A673 (cell line): Measurements from ENCODE around the gene TBC1D22A.

ENCODE experiments used
- EZH2 ChIP-seq: fragments of 200-600 bp; sonication (generic); IDR thresholded peaks from 2 replicates; pipeline ENCODE4 v1.6.1; 2017; ENCODE audit warnings: borderline replicate concordance, low read depth, mild to moderate bottlenecking, mixed read lengths, antibody characterized with exemption, low read length; ENCODE audit not compliant: poor library complexity, severe bottlenecking
- TF ChIP-seq, protein P1 (sequence below): fragments of 300-800, 200-600 bp; sonication (generic); conservative IDR thresholded peaks from 2 replicates; pipeline ENCODE4 v1.5.1; 2017; ENCODE audit warnings: low read depth, mild to moderate bottlenecking, antibody characterized with exemption, low read length, moderate library complexity, mixed read lengths

DNA sequence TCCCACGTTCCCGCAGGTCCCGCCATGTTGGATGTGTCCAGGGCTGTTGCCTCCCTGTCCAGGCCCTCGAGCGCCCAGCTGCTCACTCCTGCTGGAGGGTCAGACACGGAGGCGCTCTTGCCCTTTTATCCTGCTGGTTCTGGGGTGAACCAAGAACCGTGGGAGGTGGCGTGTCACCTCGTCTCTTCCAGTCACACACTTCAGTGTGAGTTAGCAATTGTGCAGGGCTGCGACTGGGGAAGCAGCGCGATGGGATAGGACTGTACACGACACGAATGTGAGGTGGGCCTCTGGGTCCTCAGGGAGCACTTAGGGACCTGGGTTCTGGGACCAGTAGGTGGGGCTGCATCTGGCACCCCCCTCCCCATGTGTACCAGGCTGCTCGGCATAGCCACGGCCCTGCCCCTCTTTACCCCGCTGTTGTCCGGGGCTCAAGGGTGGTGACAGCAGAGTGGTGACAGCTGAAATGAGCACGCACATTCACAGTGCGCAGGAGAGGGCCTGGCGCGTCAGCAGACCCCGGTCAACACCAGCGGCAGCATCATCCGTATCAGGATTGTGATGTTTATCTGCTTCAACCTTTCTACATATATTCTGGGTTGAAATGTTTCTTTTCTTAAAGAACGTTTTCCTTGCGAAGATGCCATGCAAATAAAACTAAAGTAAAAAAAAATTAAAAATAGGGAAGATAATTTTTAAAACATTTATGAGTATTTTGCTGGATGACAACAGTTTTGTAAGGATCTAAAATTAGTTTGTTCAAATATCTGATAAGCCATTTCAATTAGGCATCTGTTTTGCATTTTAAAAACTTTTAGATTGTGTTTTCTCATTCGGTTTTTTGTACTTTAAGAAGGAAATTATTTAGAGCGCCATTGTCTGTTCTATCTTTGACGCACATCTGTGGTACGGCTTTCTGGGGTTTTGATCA, 210.7 kb downstream of the TBC1D22A start:
- TF ChIP-seq, protein P1, sequence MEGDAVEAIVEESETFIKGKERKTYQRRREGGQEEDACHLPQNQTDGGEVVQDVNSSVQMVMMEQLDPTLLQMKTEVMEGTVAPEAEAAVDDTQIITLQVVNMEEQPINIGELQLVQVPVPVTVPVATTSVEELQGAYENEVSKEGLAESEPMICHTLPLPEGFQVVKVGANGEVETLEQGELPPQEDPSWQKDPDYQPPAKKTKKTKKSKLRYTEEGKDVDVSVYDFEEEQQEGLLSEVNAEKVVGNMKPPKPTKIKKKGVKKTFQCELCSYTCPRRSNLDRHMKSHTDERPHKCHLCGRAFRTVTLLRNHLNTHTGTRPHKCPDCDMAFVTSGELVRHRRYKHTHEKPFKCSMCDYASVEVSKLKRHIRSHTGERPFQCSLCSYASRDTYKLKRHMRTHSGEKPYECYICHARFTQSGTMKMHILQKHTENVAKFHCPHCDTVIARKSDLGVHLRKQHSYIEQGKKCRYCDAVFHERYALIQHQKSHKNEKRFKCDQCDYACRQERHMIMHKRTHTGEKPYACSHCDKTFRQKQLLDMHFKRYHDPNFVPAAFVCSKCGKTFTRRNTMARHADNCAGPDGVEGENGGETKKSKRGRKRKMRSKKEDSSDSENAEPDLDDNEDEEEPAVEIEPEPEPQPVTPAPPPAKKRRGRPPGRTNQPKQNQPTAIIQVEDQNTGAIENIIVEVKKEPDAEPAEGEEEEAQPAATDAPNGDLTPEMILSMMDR, result no peak
- TF ChIP-seq EZH2, result no peak
